Panc1 (cell line): ENCODE data around the gene PRPH. TPM values are rescaled to one million over a fixed set of nuclear protein-coding genes. Genes with fewer than 3 reads are reported as not detected.
"Not testable (repeated sequence)": the region's sequence is repeated elsewhere in the genome, so short reads cannot be mapped to it uniquely, and the experiment has no call there.

Source experiments
- ATAC-seq: fragments of 200-7000 bp; cut with Tn5 transposase; 2 replicates; pipeline ENCODE4 v1.9.1; 2020; ENCODE audit warnings: mild to moderate bottlenecking, moderate library complexity
- BruUV-seq: library from RNA; stranded (reverse); fragments of 400-500 nt; replicated peaks from 2 replicates; lab custom pipeline; 2021; lab: Mats Ljungman, UMichigan
- CTCF ChIA-PET: fragments of 300-600 bp; sonication (Branson Sonifier 250); formaldehyde crosslinking; loops from one replicate; lab custom pipeline; 2022; ENCODE audit warnings: antibody characterized with exemption; lab: Charles Lee
- POLR2A ChIA-PET: fragments of 300-600 bp; sonication (Branson Sonifier 250); formaldehyde crosslinking; loops from one replicate; lab custom pipeline; 2022; ENCODE audit warnings: antibody characterized with exemption; lab: Charles Lee
- DNase-seq: peaks from one replicate; pipeline ENCODE4 v3.0.0-alpha.2; 2010; ENCODE audit warnings: low read depth, low spot score
- H3K27ac ChIP-seq: 2 replicates; pipeline ENCODE4 v1.5.1; 2011; ENCODE audit warnings: mild to moderate bottlenecking, low read length, inconsistent platforms
- H3K27me3 ChIP-seq: fragments of 200-500 bp; sonication (Bioruptor generic); 2 replicates; pipeline ENCODE4 v1.6.0; 2014; ENCODE audit warnings: low read length, inconsistent platforms; ENCODE audit not compliant: control insufficient read depth, insufficient read depth
- H3K36me3 ChIP-seq: fragments of 200-500 bp; sonication (Bioruptor generic); 2 replicates; pipeline ENCODE4 v1.5.1; 2014; ENCODE audit warnings: inconsistent platforms, mild to moderate bottlenecking, low read length, moderate library complexity; ENCODE audit not compliant: control insufficient read depth, insufficient read depth
- H3K4me1 ChIP-seq: 2 replicates; pipeline ENCODE4 v1.5.1; 2011; ENCODE audit warnings: inconsistent platforms, mild to moderate bottlenecking, low read length, moderate library complexity; ENCODE audit not compliant: control insufficient read depth, insufficient read depth
- H3K4me3 ChIP-seq, 2 experiments: 2 replicates each; pipeline ENCODE4 v1.5.1; 2011 to 2012; ENCODE audit warnings: low read depth in 2 of 2, low read length in 2 of 2, mild to moderate bottlenecking in 2 of 2, inconsistent platforms in 1 of 2, moderate library complexity in 1 of 2
- H3K9me3 ChIP-seq: fragments of 200-500 bp; sonication (Bioruptor generic); 2 replicates; pipeline ENCODE4 v1.5.1; 2014; ENCODE audit warnings: low read depth, mild to moderate bottlenecking, inconsistent platforms, low read length, moderate library complexity; ENCODE audit not compliant: control insufficient read depth, insufficient read depth
- POLR2AphosphoS5 ChIP-seq: IDR thresholded peaks from 2 replicates; pipeline ENCODE4 v1.6.1; 2012; ENCODE audit warnings: mild to moderate bottlenecking, low read depth, low read length, moderate library complexity
- REST ChIP-seq, 2 experiments: IDR thresholded peaks; 2 replicates each; pipeline ENCODE4 v1.6.1; 2011 to 2012; ENCODE audit warnings: low read depth in 2 of 2, control low read depth in 1 of 2, low read length in 1 of 2, mild to moderate bottlenecking in 1 of 2, moderate library complexity in 1 of 2; ENCODE audit not compliant: insufficient read depth in 1 of 2
- SIN3A ChIP-seq: IDR thresholded peaks from 2 replicates; pipeline ENCODE4 v1.6.1; 2012; ENCODE audit warnings: low read depth, mild to moderate bottlenecking, low read length, moderate library complexity, borderline replicate concordance; ENCODE audit not compliant: insufficient read depth
- TCF7L2 ChIP-seq: IDR thresholded peaks from 2 replicates; pipeline ENCODE4 v1.6.1; 2011; ENCODE audit warnings: mild to moderate bottlenecking, low read depth, low read length, inconsistent platforms
- in situ Hi-C: cut with HindIII; loops from 2 replicates; pipeline ENCODE4 v1.10.0; 2016; ENCODE audit warnings: low sequenced_read_pairs, low pct_unique_long_range_greater_than_20kb
- intact Hi-C: fragments of 100-400 bp; cut with micrococcal nuclease; formaldehyde crosslinking; loops from one replicate; pipeline ENCODE4 v1.10.0; 2022; ENCODE audit not compliant: unreplicated experiment
- total RNA-seq: library from RNA; stranded (reverse); gene quantifications from one replicate; pipeline ENCODE4 v1.2.1, GENCODE V29; 2021; ENCODE audit not compliant: unreplicated experiment
- TF ChIP-seq, protein P1 (sequence below): fragments of 450-650 bp; IDR thresholded peaks from 2 replicates; pipeline ENCODE4 v1.5.1; 2017; ENCODE audit warnings: mild to moderate bottlenecking

PRPH gene
- total RNA-seq, 1 experiment from 2014 or later, result 0.39 TPM

DNA sequence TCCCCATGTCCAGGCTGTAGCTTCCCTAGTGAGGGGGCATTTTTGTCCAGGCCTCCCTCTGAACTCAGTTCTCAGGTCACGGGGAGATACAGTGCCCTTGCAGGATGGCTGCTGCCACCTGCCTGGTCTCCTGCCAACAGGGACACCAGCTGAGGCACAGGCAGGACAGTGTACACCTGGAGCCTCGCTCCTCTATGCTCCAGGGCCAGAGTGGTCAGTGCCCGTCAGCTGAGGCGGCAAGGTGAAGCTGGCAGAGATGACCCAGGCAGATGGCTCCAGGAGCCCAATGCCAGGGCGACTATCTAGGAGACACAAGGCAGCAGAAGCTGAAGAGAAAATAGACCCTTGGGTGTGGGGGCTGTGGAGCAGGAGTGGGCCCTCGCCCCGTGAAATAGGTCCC is 17.5 kb upstream of the PRPH start:
- DNase-seq (no peak), ATAC-seq (no peak)
- no peaks in the 10 kb centered on the region for H3K36me3 ChIP-seq
- peaks cover 7% of the 10 kb centered on the region for H3K4me1 ChIP-seq
- no peaks in the 10 kb centered on the region for H3K9me3 ChIP-seq
- CTCF ChIA-PET, result interaction anchor here (1.4 kb wide), 1 partner anchor 12 kb away, joined by 5 read pairs; no protein-coding TSS in a partner anchor
- no peaks in the 10 kb centered on the region for H3K27me3 ChIP-seq
- intact Hi-C loops, result no loop called here
- POLR2A ChIA-PET, result interaction anchor here (0.6 kb wide), 2 partner anchors 95 to 163 kb away, joined by 4 to 6 read pairs; no protein-coding TSS in a partner anchor
- in situ Hi-C loops, result no loop called here
- no TSS peak for BruUV-seq
- no peak for TF ChIP-seq TCF7L2
- no peak for TF ChIP-seq SIN3A
- no peak for TF ChIP-seq POLR2AphosphoS5
- TF ChIP-seq, protein P1, sequence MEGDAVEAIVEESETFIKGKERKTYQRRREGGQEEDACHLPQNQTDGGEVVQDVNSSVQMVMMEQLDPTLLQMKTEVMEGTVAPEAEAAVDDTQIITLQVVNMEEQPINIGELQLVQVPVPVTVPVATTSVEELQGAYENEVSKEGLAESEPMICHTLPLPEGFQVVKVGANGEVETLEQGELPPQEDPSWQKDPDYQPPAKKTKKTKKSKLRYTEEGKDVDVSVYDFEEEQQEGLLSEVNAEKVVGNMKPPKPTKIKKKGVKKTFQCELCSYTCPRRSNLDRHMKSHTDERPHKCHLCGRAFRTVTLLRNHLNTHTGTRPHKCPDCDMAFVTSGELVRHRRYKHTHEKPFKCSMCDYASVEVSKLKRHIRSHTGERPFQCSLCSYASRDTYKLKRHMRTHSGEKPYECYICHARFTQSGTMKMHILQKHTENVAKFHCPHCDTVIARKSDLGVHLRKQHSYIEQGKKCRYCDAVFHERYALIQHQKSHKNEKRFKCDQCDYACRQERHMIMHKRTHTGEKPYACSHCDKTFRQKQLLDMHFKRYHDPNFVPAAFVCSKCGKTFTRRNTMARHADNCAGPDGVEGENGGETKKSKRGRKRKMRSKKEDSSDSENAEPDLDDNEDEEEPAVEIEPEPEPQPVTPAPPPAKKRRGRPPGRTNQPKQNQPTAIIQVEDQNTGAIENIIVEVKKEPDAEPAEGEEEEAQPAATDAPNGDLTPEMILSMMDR, result no peak
- TF ChIP-seq REST (IDR thresholded peaks at IDR 0.05; ENCODE audit: insufficient read depth in 1 of 2, low read depth in 2 of 2, low read length in 1 of 2), result no peak
- H3K4me3 ChIP-seq, result no peak overlapping the region
- no peak overlapping the region for H3K27ac ChIP-seq

DNA sequence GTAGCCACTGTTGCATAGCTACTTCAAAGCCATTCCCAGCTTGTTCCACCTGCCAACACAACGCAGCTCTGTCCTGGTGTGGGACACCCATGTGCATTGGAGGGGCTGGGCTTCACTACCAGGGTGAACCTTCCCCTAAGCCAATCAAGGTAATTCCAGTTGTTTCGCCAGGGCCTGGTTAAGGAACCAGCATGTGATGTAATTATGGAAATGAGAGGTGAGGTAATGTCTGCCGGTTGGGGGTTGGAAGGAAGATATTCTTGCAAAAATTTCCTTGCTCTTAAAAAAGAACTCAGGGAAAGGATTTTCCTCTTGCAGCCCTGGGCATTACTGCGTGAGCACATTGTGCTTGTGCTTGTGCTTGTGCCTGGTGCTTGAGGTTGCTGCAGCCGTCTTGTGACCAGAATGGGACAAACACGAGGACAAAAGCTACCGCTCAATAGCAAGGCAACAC is 15.2 kb upstream of the PRPH start:
- in situ Hi-C loops, result no loop called here

DNA sequence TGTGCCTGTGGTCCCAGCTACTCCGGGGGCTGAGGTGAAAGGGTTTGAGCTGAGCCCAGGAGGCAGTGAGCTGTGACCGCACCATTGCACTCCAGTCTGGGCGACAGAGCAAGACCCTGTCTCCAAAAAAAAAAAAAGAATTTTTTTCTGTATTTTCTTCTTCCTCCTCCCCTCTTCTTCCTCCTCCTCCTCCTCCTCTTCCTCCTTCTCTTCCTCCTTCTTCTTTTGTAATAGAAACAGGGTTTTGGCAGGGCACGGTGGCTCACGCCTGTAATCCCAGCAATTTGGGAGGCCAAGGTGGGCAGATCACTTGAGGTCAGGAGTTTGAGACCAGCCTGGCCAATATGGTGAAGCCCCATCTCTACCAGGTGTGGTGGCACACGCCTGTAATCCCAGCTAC is 14.4 kb upstream of the PRPH start:
- H3K4me3 ChIP-seq, intact Hi-C loops, H3K4me1 ChIP-seq, in situ Hi-C loops, H3K9me3 ChIP-seq, ATAC-seq, DNase-seq, H3K27me3 ChIP-seq, BruUV-seq, H3K27ac ChIP-seq, H3K36me3 ChIP-seq, POLR2A ChIA-PET: not testable (repeated sequence)
- CTCF ChIA-PET, result interaction anchor here (1.6 kb wide), 1 partner anchor 8 kb away, joined by 5 read pairs; no protein-coding TSS in a partner anchor

More for the DNA sequence above, 15.2 kb upstream of the PRPH start:
- ChIA-PET CTCF (interaction anchor here (1.1 to 1.6 kb wide), 2 partner anchors 9 to 57 kb away, joined by 5 to 12 read pairs; partner anchors contain the start of gene C1QL4), POLR2A (no interaction called here)
- H3K9me3 ChIP-seq, result no peaks in the 10 kb centered on the region
- TF ChIP-seq POLR2AphosphoS5 (no peak), REST (IDR thresholded peaks at IDR 0.05; ENCODE audit: insufficient read depth in 1 of 2, low read depth in 2 of 2, low read length in 1 of 2) (no peak)
- ATAC-seq (no peak), DNase-seq (no peak)
- intact Hi-C loops, result no loop called here
- H3K27me3 ChIP-seq, result no peaks in the 10 kb centered on the region
- no peak overlapping the region for H3K27ac ChIP-seq
- no peaks in the 10 kb centered on the region for H3K36me3 ChIP-seq
- H3K4me3 ChIP-seq, result no peak overlapping the region
- H3K4me1 ChIP-seq, result peaks cover 3% of the 10 kb centered on the region
- BruUV-seq, result no TSS peak
